HEK293T (cell line): ENCODE results near the gene TOB2.

Source experiments
- FOXA1 ChIP-seq: fragments of 450-650 bp; IDR thresholded peaks from 2 replicates; pipeline ENCODE4 v1.6.1; 2016; ENCODE audit warnings: mild to moderate bottlenecking
- FOXK2 ChIP-seq: fragments of 450-650 bp; IDR thresholded peaks from 2 replicates; pipeline ENCODE4 v1.6.1; 2016; ENCODE audit warnings: mild to moderate bottlenecking
- SP1 ChIP-seq: fragments of 450-650 bp; IDR thresholded peaks from 2 replicates; pipeline ENCODE4 v1.6.1; 2017
- SUZ12 ChIP-seq: fragments of 450-650 bp; IDR thresholded peaks from 2 replicates; pipeline ENCODE4 v1.6.1; 2016; ENCODE audit warnings: mild to moderate bottlenecking

GRCh38 chr22:41461901-41462300 is 15.3 kb upstream of the TOB2 start:
- TF ChIP-seq FOXA1: no peak
- no peak for TF ChIP-seq SP1
- no peak for TF ChIP-seq FOXK2
- no peak for TF ChIP-seq SUZ12
